ENCODE data around the gene RAD52. TPM values are rescaled to one million over a fixed set of nuclear protein-coding genes. Genes with fewer than 3 reads are reported as not detected.

The RAD52 gene
- total RNA-seq, 1 donor from 2014 or later = 4.7 TPM

DNA sequence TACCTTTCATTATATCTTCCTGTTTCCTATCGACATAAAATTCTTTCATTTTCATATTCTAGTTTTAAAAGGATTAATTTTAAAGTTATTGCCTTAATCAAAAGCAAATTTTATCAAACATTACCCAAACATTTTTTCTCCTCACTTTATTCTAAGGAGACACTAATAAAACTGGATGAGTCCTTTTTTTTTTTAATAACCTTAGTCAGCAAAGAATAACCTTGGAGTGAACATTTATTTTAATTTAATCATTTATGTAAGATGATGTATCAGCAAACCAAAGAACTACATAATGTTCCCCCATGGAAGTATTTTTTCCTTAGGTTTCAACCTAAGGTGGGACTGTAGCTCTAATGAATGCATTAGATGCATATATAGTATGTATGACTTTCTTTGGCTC, 83.9 kb downstream of the RAD52 start:
- ATAC-seq = no peak

DNA sequence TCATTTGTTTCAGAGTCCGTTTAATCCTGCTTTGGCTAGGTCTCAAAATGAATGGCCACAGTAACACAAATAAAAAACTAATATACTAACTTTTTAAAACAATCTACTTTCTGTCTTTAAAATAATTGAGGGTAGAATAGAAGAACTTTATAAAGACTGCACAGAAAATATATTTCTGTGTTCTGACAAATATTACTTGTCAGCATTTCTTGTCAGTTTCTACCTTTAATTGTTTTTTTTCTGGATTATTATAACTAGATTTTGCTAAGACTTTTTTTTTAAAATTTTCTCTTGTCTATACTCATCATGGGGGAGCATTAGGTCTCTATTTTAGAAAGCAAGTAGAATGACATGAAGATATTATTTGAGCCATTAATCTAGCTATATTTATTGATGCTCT, 86.2 kb downstream of the RAD52 start:
- ATAC-seq = no peak

DNA sequence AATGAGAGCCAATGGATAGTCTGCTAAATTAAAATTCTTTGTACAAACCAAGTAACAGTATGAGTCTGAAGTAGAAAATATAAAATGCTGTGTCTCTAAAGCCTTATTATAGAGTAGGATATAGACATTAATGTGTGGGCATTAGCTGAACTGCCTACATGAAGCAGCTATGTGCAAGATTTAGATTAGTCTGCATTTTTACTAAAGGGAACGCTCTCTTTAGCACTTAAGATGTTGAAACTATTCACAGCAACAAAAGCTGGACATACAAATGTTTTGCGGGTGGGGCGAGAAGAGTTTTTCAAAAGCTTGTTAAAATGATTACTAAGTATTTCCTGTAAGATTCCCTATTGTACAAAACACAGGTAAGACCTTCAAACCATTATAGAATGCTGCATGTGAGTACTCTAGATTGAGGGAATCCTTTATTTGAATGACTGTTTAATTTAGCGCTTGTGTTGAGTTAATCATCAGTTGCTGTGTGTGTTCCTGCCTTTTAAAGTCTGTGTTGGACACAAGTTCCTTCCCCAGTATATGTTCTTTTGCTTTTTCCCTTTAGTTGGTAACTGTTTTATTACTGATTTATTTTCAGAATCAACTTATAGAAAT, 87.1 kb downstream of the RAD52 start:
- ATAC-seq = peak; percentile 58

Other genes with a start within 250 kb of the RAD52 start
- 157 TPM for gene WNK1, start 197.1 kb downstream of the RAD52 start, total RNA-seq
- gene ERC1, start 41.5 kb upstream of the RAD52 start, total RNA-seq = 54.2 TPM